GM12891 (cell line): ENCODE measurements around the gene SRL.

Experiments used
- DNase-seq: peaks from one replicate; pipeline ENCODE4 v3.0.0; 2011; ENCODE audit warnings: low spot score; ENCODE audit not compliant: insufficient read length
- FAIRE-seq: peaks from 2 replicates; lab custom pipeline; 2011; peaks lifted over from hg19 to GRCh38; lab: Jason Lieb, UNC
- PAX5 ChIP-seq: IDR thresholded peaks from 2 replicates; pipeline ENCODE4 v1.6.1; 2011; ENCODE audit warnings: low read length, moderate library complexity, mild to moderate bottlenecking; ENCODE audit not compliant: insufficient read depth, severe bottlenecking
- POLR2A ChIP-seq: IDR thresholded peaks from 2 replicates; pipeline ENCODE4 v1.6.1; 2011; ENCODE audit warnings: low read depth, low read length, control low read depth
- POLR2AphosphoS5 ChIP-seq: IDR thresholded peaks from 2 replicates; pipeline ENCODE4 v1.6.1; 2011; ENCODE audit warnings: low read depth, low read length, control low read depth
- POU2F2 ChIP-seq: IDR thresholded peaks from 2 replicates; pipeline ENCODE4 v1.6.1; 2011; ENCODE audit warnings: low read depth, mild to moderate bottlenecking, control low read depth, low read length, moderate library complexity
- SPI1 ChIP-seq: IDR thresholded peaks from 2 replicates; pipeline ENCODE4 v1.6.1; 2011; ENCODE audit warnings: low read depth, low read length, control low read depth
- TAF1 ChIP-seq: IDR thresholded peaks from 2 replicates; pipeline ENCODE4 v1.6.1; 2011; ENCODE audit warnings: low read depth, low read length, control low read depth

Gene SRL

DNA sequence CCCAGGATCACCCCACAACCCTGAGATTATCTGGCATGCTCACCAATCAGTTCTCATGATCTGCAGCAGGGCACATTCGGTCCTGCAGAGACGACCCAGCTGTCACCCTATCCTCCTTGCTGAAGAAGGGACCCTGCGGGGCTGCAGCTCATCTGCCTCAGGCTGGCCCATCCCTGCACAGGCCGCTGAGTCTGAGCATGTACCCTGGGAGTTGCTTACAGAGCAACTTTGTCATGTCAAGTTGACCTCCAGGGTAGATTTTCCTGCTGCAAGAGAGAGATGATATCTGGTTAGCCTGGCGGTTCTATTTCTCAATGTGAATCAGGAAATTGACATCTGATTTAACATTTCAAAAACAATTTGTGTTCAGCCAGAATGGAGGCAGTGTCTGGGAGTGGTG, 89.6 kb downstream of the SRL start:
- TF ChIP-seq SPI1 (no peak), PAX5 (no peak), POU2F2 (no peak), POLR2A (no peak), TAF1 (no peak), POLR2AphosphoS5 (no peak)
- FAIRE-seq, result no peak
- DNase-seq, result no peak

- FAIRE-seq (no peak), DNase-seq (no peak)
Measured at GRCh38 chr16:4147236-4147635, 94.6 kb downstream of the SRL start.

GRCh38 chr16:4142268-4142667, 99.6 kb downstream of the SRL start:
- TF ChIP-seq PAX5 (no peak), SPI1 (peak; percentile 65), POLR2AphosphoS5 (no peak), POU2F2 (no peak)
- FAIRE-seq (peak; percentile 68), DNase-seq (peak; percentile 47)

More at GRCh38 chr16:4147236-4147635, 94.6 kb downstream of the SRL start:
- no peak for TF ChIP-seq POLR2AphosphoS5
- no peak for TF ChIP-seq POLR2A
- TF ChIP-seq PAX5, result no peak
- no peak for TF ChIP-seq POU2F2
- no peak for TF ChIP-seq SPI1
- TF ChIP-seq TAF1, result no peak

DNA sequence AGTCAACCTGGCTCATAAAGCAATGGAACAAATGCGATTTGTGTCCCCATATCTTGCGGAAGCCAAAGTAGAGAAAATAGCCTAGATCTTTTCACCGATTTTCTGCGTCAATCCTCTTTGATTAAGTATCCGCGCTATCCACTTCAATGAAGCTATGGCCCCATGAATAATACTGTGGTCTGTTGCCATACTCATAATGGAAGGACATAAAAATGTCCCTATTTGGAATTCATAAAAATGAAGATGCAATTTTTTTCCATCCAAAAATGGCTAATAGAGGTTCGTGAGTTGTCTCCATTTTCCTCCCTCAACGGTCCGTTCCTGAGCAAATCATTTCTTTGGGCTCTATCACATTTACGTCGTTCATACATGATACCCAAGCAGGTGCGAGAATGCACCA, 100.3 kb downstream of the SRL start:
- TF ChIP-seq SPI1 (no peak), PAX5 (no peak), POLR2AphosphoS5 (no peak), TAF1 (no peak), POLR2A (no peak), POU2F2 (no peak)
- DNase-seq (no peak), FAIRE-seq (no peak)

DNA sequence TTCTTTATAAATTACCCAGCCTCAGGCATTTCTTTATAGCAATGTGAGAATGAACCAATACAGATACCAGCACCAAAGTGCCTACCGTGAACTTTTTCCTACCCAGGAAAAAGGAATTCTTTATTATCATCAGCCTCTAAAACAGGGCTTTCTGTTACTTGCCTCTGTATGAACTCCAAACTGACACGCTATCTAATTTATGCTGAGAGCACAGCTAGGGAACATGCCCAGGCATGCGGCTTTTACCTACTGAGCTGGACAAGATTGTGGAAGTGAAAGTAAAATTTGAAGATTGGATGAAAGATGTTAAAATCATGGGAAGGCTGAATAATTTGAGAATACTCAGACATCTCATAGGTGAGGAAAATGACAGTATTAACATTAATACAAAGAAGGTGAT, 101.2 kb downstream of the SRL start:
- TF ChIP-seq TAF1 (no peak), SPI1 (peak; percentile 85), POLR2A (no peak)
- DNase-seq (no peak), FAIRE-seq (no peak)

GRCh38 chr16:4139968-4140367, 101.9 kb downstream of the SRL start:
- DNase-seq, result no peak
- no peak for FAIRE-seq
- no peak for TF ChIP-seq POLR2A
- TF ChIP-seq PAX5, result no peak
- no peak for TF ChIP-seq POU2F2
- no peak for TF ChIP-seq SPI1
- no peak for TF ChIP-seq TAF1
- no peak for TF ChIP-seq POLR2AphosphoS5
